Parathyroid adenoma (tissue), 2 donors: ENCODE results near the gene GBGT1.

Experiments
- H2AFZ ChIP-seq: fragments of 300-600 bp; sonication (generic); one replicate; pipeline ENCODE4 v1.7.0; 2017; ENCODE audit warnings: antibody characterized with exemption, mild to moderate bottlenecking
- H3K27ac ChIP-seq: fragments of 300-600 bp; sonication (generic); one replicate; pipeline ENCODE4 v1.7.0; 2017
- H3K27me3 ChIP-seq: fragments of 300-600 bp; sonication (generic); one replicate; pipeline ENCODE4 v1.7.0; 2017; ENCODE audit warnings: low read length; ENCODE audit not compliant: control insufficient read depth, insufficient read depth
- H3K36me3 ChIP-seq: fragments of 300-600 bp; sonication (generic); one replicate; pipeline ENCODE4 v1.7.0; 2017; ENCODE audit warnings: low read length; ENCODE audit not compliant: control insufficient read depth, insufficient read depth
- H3K4me1 ChIP-seq: fragments of 300-600 bp; sonication (generic); one replicate; pipeline ENCODE4 v1.7.0; 2017; ENCODE audit warnings: control low read depth
- H3K4me2 ChIP-seq: fragments of 300-600 bp; sonication (generic); one replicate; pipeline ENCODE4 v1.7.0; 2017; ENCODE audit warnings: low read length
- H3K4me3 ChIP-seq: fragments of 300-600 bp; sonication (generic); one replicate; pipeline ENCODE4 v1.7.0; 2017; ENCODE audit warnings: low read depth, low read length
- H3K79me2 ChIP-seq: fragments of 300-600 bp; sonication (generic); one replicate; pipeline ENCODE4 v1.7.0; 2017; ENCODE audit warnings: control low read depth
- H3K9ac ChIP-seq: fragments of 300-600 bp; sonication (generic); one replicate; pipeline ENCODE4 v1.7.0; 2017; ENCODE audit warnings: mild to moderate bottlenecking
- H3K9me3 ChIP-seq: fragments of 300-600 bp; sonication (generic); one replicate; pipeline ENCODE4 v1.7.0; 2017; ENCODE audit warnings: low read length; ENCODE audit not compliant: control insufficient read depth
- CTCF ChIP-seq: fragments of 300-600 bp; sonication (generic); IDR thresholded peaks from one replicate; pipeline ENCODE4 v1.7.0; 2017; ENCODE audit warnings: antibody characterized with exemption, mild to moderate bottlenecking
- donor health status: primary hyperparathyroidism.

Gene GBGT1

GRCh38 chr9:133158695-133159094, 5.0 kb downstream of the GBGT1 start:
- H3K27ac ChIP-seq, result no peak overlapping the region
- H3K4me3 ChIP-seq, result no peak overlapping the region
- no peaks in the 10 kb centered on the region for H3K79me2 ChIP-seq
- H3K9me3 ChIP-seq, result no peaks in the 10 kb centered on the region
- no peaks in the 10 kb centered on the region for H3K36me3 ChIP-seq
- H3K4me1 ChIP-seq, result no peaks in the 10 kb centered on the region
- no peak overlapping the region for H3K9ac ChIP-seq
- TF ChIP-seq CTCF, result no peak
- H3K4me2 ChIP-seq, result no peak overlapping the region
- no peaks in the 10 kb centered on the region for H3K27me3 ChIP-seq
- no peak overlapping the region for H2AFZ ChIP-seq

DNA sequence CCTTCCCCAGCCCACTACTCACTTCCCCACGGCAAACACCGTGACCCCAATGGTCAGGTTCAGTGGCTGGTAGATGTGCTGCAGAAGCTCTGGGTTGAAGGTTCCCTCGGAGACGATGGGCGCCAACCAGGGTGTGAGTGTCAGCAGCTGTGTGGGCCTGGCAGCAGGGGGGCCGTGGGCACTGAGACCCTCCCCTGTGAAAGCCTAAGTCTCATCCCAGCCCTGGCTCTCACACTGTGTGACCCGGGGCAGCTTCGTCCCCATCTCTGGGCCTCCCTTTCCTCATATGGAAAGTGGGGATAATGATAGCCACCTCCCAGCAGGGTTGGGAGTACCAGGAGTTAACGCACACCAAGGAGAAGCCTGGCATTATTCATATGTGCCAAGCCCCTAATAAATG, 8.6 kb downstream of the GBGT1 start:
- Histone ChIP-seq H3K27me3 (no peaks in the 10 kb centered on the region), H3K36me3 (no peaks in the 10 kb centered on the region), H3K27ac (no peak overlapping the region), H3K9ac (no peak overlapping the region), H3K4me2 (no peak overlapping the region), H2AFZ (no peak overlapping the region), H3K79me2 (no peaks in the 10 kb centered on the region), H3K9me3 (no peaks in the 10 kb centered on the region), H3K4me3 (no peak overlapping the region), H3K4me1 (no peaks in the 10 kb centered on the region)
- TF ChIP-seq CTCF, result no peak

GRCh38 chr9:133154097-133154989, 9.4 kb downstream of the GBGT1 start:
- H3K79me2 ChIP-seq, result no peaks in the 10 kb centered on the region
- no peak overlapping the region for H3K27ac ChIP-seq
- H3K9me3 ChIP-seq, result no peaks in the 10 kb centered on the region

DNA sequence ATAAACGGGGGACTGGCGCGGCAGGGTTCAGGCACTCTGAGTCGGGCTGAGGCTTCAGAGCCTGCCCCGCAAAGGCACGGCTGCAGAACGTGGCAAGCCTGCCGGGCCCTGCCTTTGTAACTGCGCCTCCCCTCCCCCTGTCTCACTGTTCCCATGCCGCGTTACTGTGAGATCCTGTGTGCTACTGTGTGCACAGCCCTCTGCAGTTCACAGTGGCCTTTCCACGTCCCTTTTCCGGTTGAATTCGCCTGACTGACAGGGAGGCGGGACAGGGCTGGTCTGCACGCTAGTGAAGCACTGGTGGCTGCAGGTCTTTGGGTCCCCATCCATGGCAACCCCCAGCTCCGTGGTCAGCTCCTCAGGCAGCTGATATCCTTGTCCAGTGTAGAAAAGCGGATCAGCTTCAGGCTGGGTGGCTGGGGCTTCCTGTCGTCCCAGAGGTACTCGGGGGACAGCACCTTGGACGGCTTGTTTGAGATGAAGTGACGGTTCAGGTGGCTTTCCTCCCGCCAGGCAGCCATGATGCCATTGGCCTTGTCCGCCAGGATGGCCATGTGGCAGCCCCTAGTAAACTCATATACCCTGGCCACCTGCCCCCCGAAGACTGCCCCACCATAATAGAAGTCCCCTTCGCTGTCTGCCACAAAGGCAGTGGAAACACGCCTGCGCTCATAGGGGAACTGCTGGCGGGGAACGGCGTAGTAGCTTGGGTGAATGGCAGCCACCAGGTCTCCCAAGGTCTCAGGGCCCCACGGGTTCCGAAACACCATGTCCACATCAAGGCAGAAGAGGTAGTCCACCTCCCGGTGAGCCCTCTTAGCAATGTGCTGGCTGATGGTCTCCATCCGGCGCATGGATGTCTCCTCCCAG, 10.3 kb downstream of the GBGT1 start:
- H3K4me2 ChIP-seq, result no peak overlapping the region
- no peak overlapping the region for H3K9ac ChIP-seq
- no peaks in the 10 kb centered on the region for H3K9me3 ChIP-seq
- no peaks in the 10 kb centered on the region for H3K36me3 ChIP-seq
- no peaks in the 10 kb centered on the region for H3K27me3 ChIP-seq
- TF ChIP-seq CTCF, result no peak
- H3K79me2 ChIP-seq, result no peaks in the 10 kb centered on the region
- H3K27ac ChIP-seq, result no peak overlapping the region
- H3K4me1 ChIP-seq, result no peaks in the 10 kb centered on the region
- H2AFZ ChIP-seq, result no peak overlapping the region
- no peak overlapping the region for H3K4me3 ChIP-seq

More at GRCh38 chr9:133154097-133154989, 9.4 kb downstream of the GBGT1 start:
- TF ChIP-seq CTCF, result no peak
- no peaks in the 10 kb centered on the region for H3K27me3 ChIP-seq
- H3K36me3 ChIP-seq, result no peaks in the 10 kb centered on the region
- no peaks in the 10 kb centered on the region for H3K4me1 ChIP-seq
- no peak overlapping the region for H2AFZ ChIP-seq
- H3K4me2 ChIP-seq, result no peak overlapping the region
- no peak overlapping the region for H3K4me3 ChIP-seq
- H3K9ac ChIP-seq, result no peak overlapping the region
